Measurements from ENCODE around the gene SNN.

The SNN gene

GRCh38 chr16:11705311-11706025, 37.2 kb downstream of the SNN start:
- no peak overlapping the region for H3K27ac ChIP-seq (ENCODE audit: low read depth, low read length)
- no peaks in the 10 kb centered on the region for H3K27me3 ChIP-seq (ENCODE audit: control insufficient read depth, low read length)
- H3K4me2 ChIP-seq (ENCODE audit: low read length): no peak overlapping the region
- H3F3A ChIP-seq (ENCODE audit: control insufficient read depth, insufficient read depth): 0 out of 2 replicates have a peak, but pooled peaks cover 3% of the 10 kb centered on the region
- no peaks in the 10 kb centered on the region for H4K20me1 ChIP-seq (ENCODE audit: control insufficient read depth, insufficient read depth, low read depth, low read length)
- no peaks in the 10 kb centered on the region for H3K9me3 ChIP-seq (ENCODE audit: control insufficient read depth, insufficient read depth, low read length)
- H3K4me1 ChIP-seq (ENCODE audit: control insufficient read depth, low read length): peaks cover 7% of the 10 kb centered on the region
- no peaks in the 10 kb centered on the region for H3K9me2 ChIP-seq (replicated peaks; ENCODE audit: control insufficient read depth, low read length)
- TF ChIP-seq EZH2phosphoT487 (IDR thresholded peaks at IDR 0.05; ENCODE audit: borderline replicate concordance, low read length) (no peak), CTCF (IDR thresholded peaks at IDR 0.05; ENCODE audit: low read depth, low read length, poor library complexity, severe bottlenecking) (no peak)
- peaks cover 30% of the 10 kb centered on the region for H3K36me3 ChIP-seq (ENCODE audit: control insufficient read depth, low read length)
- H3K79me2 ChIP-seq (ENCODE audit: control insufficient read depth, low read length): peaks cover 3% of the 10 kb centered on the region
- no peak overlapping the region for H3K4me3 ChIP-seq (ENCODE audit: low read length)

GRCh38 chr16:11706180-11706742, 38.0 kb downstream of the SNN start:
- 0 out of 2 replicates have a peak, but pooled peaks cover 3% of the 10 kb centered on the region for H3F3A ChIP-seq (ENCODE audit: control insufficient read depth, insufficient read depth)
- H3K9me3 ChIP-seq (ENCODE audit: control insufficient read depth, insufficient read depth, low read length): no peaks in the 10 kb centered on the region
- no peak overlapping the region for H3K4me3 ChIP-seq (ENCODE audit: low read length)
- peaks cover 15% of the 10 kb centered on the region for H3K4me1 ChIP-seq (ENCODE audit: control insufficient read depth, low read length)
- H3K9me2 ChIP-seq (replicated peaks; ENCODE audit: control insufficient read depth, low read length): no peaks in the 10 kb centered on the region
- no peak overlapping the region for H3K4me2 ChIP-seq (ENCODE audit: low read length)
- TF ChIP-seq EZH2phosphoT487 (IDR thresholded peaks at IDR 0.05; ENCODE audit: borderline replicate concordance, low read length) (no peak), CTCF (IDR thresholded peaks at IDR 0.05; ENCODE audit: low read depth, low read length, poor library complexity, severe bottlenecking) (no peak)
- no peak overlapping the region for H3K27ac ChIP-seq (ENCODE audit: low read depth, low read length)
- no peaks in the 10 kb centered on the region; the same call in 1 of the 2 replicates for H3K79me2 ChIP-seq (ENCODE audit: control insufficient read depth, low read length)
- no peaks in the 10 kb centered on the region for H3K27me3 ChIP-seq (ENCODE audit: control insufficient read depth, low read length)
- no peaks in the 10 kb centered on the region for H4K20me1 ChIP-seq (ENCODE audit: control insufficient read depth, insufficient read depth, low read depth, low read length)
- peaks cover 31% of the 10 kb centered on the region for H3K36me3 ChIP-seq (ENCODE audit: control insufficient read depth, low read length)

GRCh38 chr16:11707679-11708197, 39.5 kb downstream of the SNN start:
- Histone ChIP-seq H3K27me3 (ENCODE audit: control insufficient read depth, low read length) (no peaks in the 10 kb centered on the region), H3K9me2 (replicated peaks; ENCODE audit: control insufficient read depth, low read length) (no peaks in the 10 kb centered on the region), H3K79me2 (ENCODE audit: control insufficient read depth, low read length) (peaks cover 3% of the 10 kb centered on the region; the same call in 1 of the 2 replicates), H3K4me2 (ENCODE audit: low read length) (no peak overlapping the region), H3F3A (ENCODE audit: control insufficient read depth, insufficient read depth) (0 out of 2 replicates have a peak, but pooled peaks cover 3% of the 10 kb centered on the region), H3K36me3 (ENCODE audit: control insufficient read depth, low read length) (peaks cover 35% of the 10 kb centered on the region), H3K4me1 (ENCODE audit: control insufficient read depth, low read length) (peaks cover 24% of the 10 kb centered on the region), H4K20me1 (ENCODE audit: control insufficient read depth, insufficient read depth, low read depth, low read length) (no peaks in the 10 kb centered on the region), H3K4me3 (ENCODE audit: low read length) (no peak overlapping the region), H3K9me3 (ENCODE audit: control insufficient read depth, insufficient read depth, low read length) (no peaks in the 10 kb centered on the region), H3K27ac (ENCODE audit: low read depth, low read length) (no peak overlapping the region)
- no peak for TF ChIP-seq CTCF (IDR thresholded peaks at IDR 0.05; ENCODE audit: low read depth, low read length, poor library complexity, severe bottlenecking)
- no peak for TF ChIP-seq EZH2phosphoT487 (IDR thresholded peaks at IDR 0.05; ENCODE audit: borderline replicate concordance, low read length)

All from DOHH2 (cell line).